Activated CD4-positive, alpha-beta T cell treated with anti-CD3 and anti-CD28 coated beads, Interleukin-2, amount 50 U/mL, for 1 hour (primary cell): Measurements from ENCODE around the gene BOK.

ENCODE experiments used
- DNase-seq: peaks from one replicate; pipeline ENCODE4 v3.0.0-alpha.2; 2020

The BOK gene

GRCh38 chr2:241606186-241606585 lies 47.6 kb downstream of the BOK start:
- DNase-seq = no peak

- no peak for DNase-seq
These were observed 48.8 kb downstream of the BOK start for GRCh38 chr2:241607162-241607885.

- no peak for DNase-seq
These were observed 50.3 kb downstream of the BOK start for GRCh38 chr2:241608881-241609280.

GRCh38 chr2:241609859-241610793 lies 51.6 kb downstream of the BOK start:
- peak; percentile 91 for DNase-seq

- DNase-seq = no peak
These were observed 52.5 kb downstream of the BOK start for GRCh38 chr2:241611062-241611461.

- DNase-seq = no peak
These were observed 53.8 kb downstream of the BOK start for GRCh38 chr2:241612156-241613016.

GRCh38 chr2:241613017-241613780 lies 54.7 kb downstream of the BOK start:
- no peak for DNase-seq

GRCh38 chr2:241615041-241615440 lies 56.5 kb downstream of the BOK start:
- no peak for DNase-seq

- no peak for DNase-seq
These were observed 57.0 kb downstream of the BOK start for GRCh38 chr2:241615522-241616052.

GRCh38 chr2:241616168-241617125 lies 57.9 kb downstream of the BOK start:
- DNase-seq = no peak

- DNase-seq = peak; percentile 16
These were observed 59.0 kb downstream of the BOK start for GRCh38 chr2:241617431-241618154.

- no peak for DNase-seq
These were observed 59.8 kb downstream of the BOK start for GRCh38 chr2:241618296-241618805.

- no peak for DNase-seq
These were observed 60.3 kb downstream of the BOK start for GRCh38 chr2:241618829-241619228.

- DNase-seq = no peak
These were observed 61.3 kb downstream of the BOK start for GRCh38 chr2:241619597-241620418.

- peak; percentile 14 for DNase-seq
These were observed 61.8 kb downstream of the BOK start for GRCh38 chr2:241620419-241620769.
